Keratinocyte (primary cell): ENCODE data around the gene LCOR. TPM values are rescaled to one million over a fixed set of nuclear protein-coding genes. Genes with fewer than 3 reads are reported as not detected.

Experiments used
- DNase-seq: peaks from one replicate; pipeline ENCODE4 v3.0.0-alpha.2; 2011; ENCODE audit warnings: low read depth, missing footprints, low spot score
- FAIRE-seq: peaks from 2 replicates; lab custom pipeline; 2011; peaks lifted over from hg19 to GRCh38; lab: Jason Lieb, UNC
- H2AFZ ChIP-seq: 2 replicates; pipeline ENCODE4 v1.6.0; 2012; ENCODE audit warnings: low read length, control low read depth, inconsistent platforms; ENCODE audit not compliant: control insufficient read depth
- H3K27ac ChIP-seq: 2 replicates; pipeline ENCODE4 v1.5.1; 2011; ENCODE audit warnings: low read length; ENCODE audit not compliant: control insufficient read depth, insufficient read depth
- H3K27me3 ChIP-seq: 3 replicates; pipeline ENCODE4 v1.6.0; 2011; ENCODE audit warnings: low read length; ENCODE audit not compliant: control insufficient read depth, insufficient read depth; ENCODE audit errors: extremely low read depth
- H3K36me3 ChIP-seq, 2 experiments: 2 replicates in 1 of 2; 3 replicates in 1 of 2; pipeline ENCODE4 v1.5.1; 2011; ENCODE audit warnings: low read length in 2 of 2, mild to moderate bottlenecking in 1 of 2; ENCODE audit not compliant: control insufficient read depth in 2 of 2, insufficient read depth in 2 of 2; ENCODE audit errors: extremely low read depth in 1 of 2
- H3K4me1 ChIP-seq: 3 replicates; pipeline ENCODE4 v1.5.1; 2011; ENCODE audit warnings: low read length; ENCODE audit not compliant: control insufficient read depth, insufficient read depth; ENCODE audit errors: extremely low read depth
- H3K4me2 ChIP-seq: 3 replicates; pipeline ENCODE4 v1.6.0; 2011; ENCODE audit warnings: low read depth, low read length; ENCODE audit not compliant: control insufficient read depth, insufficient read depth; ENCODE audit errors: extremely low read depth
- H3K4me3 ChIP-seq, 3 experiments: fragments of 200-600 bp in 1 of 3; sonication (generic) in 1 of 3; 2 replicates in 2 of 3; 3 replicates in 1 of 3; pipeline ENCODE4 v1.5.1; 2011 to 2016; ENCODE audit warnings: low read length in 3 of 3, mild to moderate bottlenecking in 3 of 3, control low read depth in 2 of 3, inconsistent platforms in 1 of 3, low read depth in 1 of 3, mixed read lengths in 1 of 3, mixed run types in 1 of 3, moderate library complexity in 1 of 3; ENCODE audit not compliant: control insufficient read depth in 2 of 3, insufficient read depth in 2 of 3; ENCODE audit errors: extremely low read depth in 1 of 3
- H3K79me2 ChIP-seq: 2 replicates; pipeline ENCODE4 v1.6.0; 2012; ENCODE audit warnings: low read length; ENCODE audit not compliant: control insufficient read depth, insufficient read depth
- H3K9ac ChIP-seq: 3 replicates; pipeline ENCODE4 v1.6.0; 2011; ENCODE audit warnings: low read length; ENCODE audit not compliant: control insufficient read depth, insufficient read depth; ENCODE audit errors: extremely low read depth
- H3K9me1 ChIP-seq: 3 replicates; pipeline ENCODE4 v1.6.0; 2011; ENCODE audit warnings: low read length; ENCODE audit not compliant: control insufficient read depth, insufficient read depth; ENCODE audit errors: extremely low read depth
- H3K9me3 ChIP-seq: 2 replicates; pipeline ENCODE4 v1.5.1; 2012; ENCODE audit warnings: low read depth, low read length; ENCODE audit not compliant: control insufficient read depth
- H4K20me1 ChIP-seq: 3 replicates; pipeline ENCODE4 v1.6.0; 2011; ENCODE audit warnings: low read length; ENCODE audit not compliant: control insufficient read depth, insufficient read depth; ENCODE audit errors: extremely low read depth
- EZH2 ChIP-seq: IDR thresholded peaks from one replicate; pipeline ENCODE4 v1.6.1; 2012; ENCODE audit warnings: inconsistent platforms, mild to moderate bottlenecking, low read length, moderate library complexity
- dilution Hi-C: fragments of 300-500 bp; cut with MboI; formaldehyde crosslinking; loops from one replicate; pipeline ENCODE4 v1.7.0; 2020; ENCODE audit warnings: low sequenced_read_pairs; ENCODE audit not compliant: extremely low pct_ligation_motif_present
- polyA plus RNA-seq, 5 experiments: library from polyadenylated mRNA; depleted of rRNA in 3 of 5; stranded (reverse) in 3 of 5; stranded (forward) in 1 of 5; unstranded in 1 of 5; fragments of >200 nt; gene quantifications; 1 replicate in 1 of 5; 2 replicates in 3 of 5; 3 replicates in 1 of 5; pipeline versions ENCODE4 v1.2.1 to v1.2.3, GENCODE V29; 2011 to 2012; ENCODE audit warnings: missing spikeins in 2 of 5, low read depth in 1 of 5, low replicate concordance in 1 of 5
- TF ChIP-seq, protein P1 (sequence below), 3 experiments: IDR thresholded peaks in 1 of 3; conservative IDR thresholded peaks in 1 of 3; optimal IDR thresholded peaks in 1 of 3; 2 replicates in 2 of 3; 3 replicates in 1 of 3; pipeline versions ENCODE3 to v1.5.1; 2011; ENCODE audit warnings: low read length in 3 of 3, mild to moderate bottlenecking in 3 of 3, moderate library complexity in 2 of 3, control low read depth in 1 of 3, inconsistent platforms in 1 of 3; ENCODE audit not compliant: insufficient read depth in 2 of 3; ENCODE audit errors: extremely low read depth in 1 of 3

Gene LCOR
- polyA plus RNA-seq, 1 donor (not counting 4 experiments of a cell fraction or from before 2014, with no cell fraction given), result 11.4 TPM

DNA sequence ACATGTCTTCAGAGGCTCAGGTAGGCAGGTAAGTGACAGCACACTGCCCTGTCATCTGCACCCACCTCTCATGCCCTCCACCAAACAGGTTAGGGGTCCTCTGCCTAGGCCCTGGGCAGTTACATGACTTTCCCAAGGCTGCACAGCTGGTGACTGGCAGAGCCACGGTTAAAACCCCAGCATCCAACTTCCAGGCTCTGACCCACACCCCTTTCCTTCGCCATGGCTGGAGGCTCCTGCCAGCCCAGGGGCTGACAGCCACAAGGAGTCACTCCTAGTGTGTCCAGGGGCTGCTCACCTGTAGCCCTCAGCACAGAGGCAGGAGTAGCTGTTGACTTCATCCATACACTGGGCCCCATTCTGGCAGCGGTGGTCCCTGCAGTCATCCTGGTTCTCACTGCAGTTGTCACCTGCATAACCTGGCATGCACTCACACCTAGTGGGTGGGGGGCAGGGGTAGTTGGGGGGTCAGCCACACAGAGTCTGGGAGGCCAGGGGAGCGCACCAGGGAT is 178.7 kb downstream of the LCOR start:
- dilution Hi-C loops, result no loop called here
- FAIRE-seq (no peak), DNase-seq (no peak)
- H4K20me1 ChIP-seq, result no peaks in the 10 kb centered on the region
- no peaks in the 10 kb centered on the region for H3K27me3 ChIP-seq
- no peaks in the 10 kb centered on the region for H3K79me2 ChIP-seq
- no peak overlapping the region for H2AFZ ChIP-seq
- H3K36me3 ChIP-seq, result no peaks in the 10 kb centered on the region
- no peak overlapping the region for H3K27ac ChIP-seq
- TF ChIP-seq, protein P1, sequence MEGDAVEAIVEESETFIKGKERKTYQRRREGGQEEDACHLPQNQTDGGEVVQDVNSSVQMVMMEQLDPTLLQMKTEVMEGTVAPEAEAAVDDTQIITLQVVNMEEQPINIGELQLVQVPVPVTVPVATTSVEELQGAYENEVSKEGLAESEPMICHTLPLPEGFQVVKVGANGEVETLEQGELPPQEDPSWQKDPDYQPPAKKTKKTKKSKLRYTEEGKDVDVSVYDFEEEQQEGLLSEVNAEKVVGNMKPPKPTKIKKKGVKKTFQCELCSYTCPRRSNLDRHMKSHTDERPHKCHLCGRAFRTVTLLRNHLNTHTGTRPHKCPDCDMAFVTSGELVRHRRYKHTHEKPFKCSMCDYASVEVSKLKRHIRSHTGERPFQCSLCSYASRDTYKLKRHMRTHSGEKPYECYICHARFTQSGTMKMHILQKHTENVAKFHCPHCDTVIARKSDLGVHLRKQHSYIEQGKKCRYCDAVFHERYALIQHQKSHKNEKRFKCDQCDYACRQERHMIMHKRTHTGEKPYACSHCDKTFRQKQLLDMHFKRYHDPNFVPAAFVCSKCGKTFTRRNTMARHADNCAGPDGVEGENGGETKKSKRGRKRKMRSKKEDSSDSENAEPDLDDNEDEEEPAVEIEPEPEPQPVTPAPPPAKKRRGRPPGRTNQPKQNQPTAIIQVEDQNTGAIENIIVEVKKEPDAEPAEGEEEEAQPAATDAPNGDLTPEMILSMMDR (optimal IDR thresholded peaks at IDR 0.05 in 1 of 3, IDR thresholded peaks at IDR 0.05 in 1 of 3, conservative IDR thresholded peaks at IDR 0.05 in 1 of 3; ENCODE audit: extremely low read depth in 1 of 3, insufficient read depth in 2 of 3, low read length in 3 of 3), result no peak
- no peak for TF ChIP-seq EZH2
- H3K9me1 ChIP-seq, result no peaks in the 10 kb centered on the region
- no peak overlapping the region for H3K4me2 ChIP-seq
- no peaks in the 10 kb centered on the region for H3K4me1 ChIP-seq
- H3K9me3 ChIP-seq, result no peaks in the 10 kb centered on the region
- no peak overlapping the region for H3K9ac ChIP-seq
- H3K4me3 ChIP-seq, result no peak overlapping the region

DNA sequence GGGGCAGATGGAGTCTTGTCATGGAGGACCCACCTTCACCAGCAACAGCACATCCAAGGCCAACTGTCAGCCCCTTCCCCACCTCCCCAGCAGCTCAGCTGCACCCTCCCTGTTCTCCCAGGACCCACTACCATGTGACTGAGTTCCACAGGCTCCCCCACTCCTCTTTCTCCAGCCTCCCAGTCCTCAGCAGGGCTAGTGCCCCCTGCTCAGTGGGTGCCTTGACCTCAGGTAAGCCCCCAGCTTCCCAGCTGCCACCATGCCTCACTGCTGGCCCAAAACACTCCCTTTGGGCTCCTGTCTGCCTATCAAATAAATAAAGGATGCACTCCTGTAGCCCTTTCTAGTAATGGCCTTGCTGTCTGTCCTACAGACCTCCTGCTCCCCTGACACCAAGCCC is 179.3 kb downstream of the LCOR start:
- FAIRE-seq, result no peak
- H3K79me2 ChIP-seq, result no peaks in the 10 kb centered on the region
- TF ChIP-seq, protein P1 (optimal IDR thresholded peaks at IDR 0.05 in 1 of 3, IDR thresholded peaks at IDR 0.05 in 1 of 3, conservative IDR thresholded peaks at IDR 0.05 in 1 of 3; ENCODE audit: extremely low read depth in 1 of 3, insufficient read depth in 2 of 3, low read length in 3 of 3), result no peak
- no peak for TF ChIP-seq EZH2
- no peaks in the 10 kb centered on the region for H4K20me1 ChIP-seq
- H3K9ac ChIP-seq, result no peak overlapping the region
- dilution Hi-C loops, result no loop called here
- H3K27me3 ChIP-seq, result no peaks in the 10 kb centered on the region
- no peaks in the 10 kb centered on the region for H3K9me1 ChIP-seq
- no peaks in the 10 kb centered on the region for H3K36me3 ChIP-seq
- H3K4me3 ChIP-seq, result no peak overlapping the region
- H2AFZ ChIP-seq, result no peak overlapping the region
- H3K27ac ChIP-seq, result no peak overlapping the region
- no peak for DNase-seq
- H3K4me1 ChIP-seq, result no peaks in the 10 kb centered on the region
- no peaks in the 10 kb centered on the region for H3K9me3 ChIP-seq
- no peak overlapping the region for H3K4me2 ChIP-seq
